Measurements from ENCODE around the gene NTNG2.

The NTNG2 gene

GRCh38 chr9:132193227-132194124 is 31.6 kb downstream of the NTNG2 start:
- in situ Hi-C loops (cut with MboI; ENCODE audit: low pct_unique_long_range_greater_than_20kb, low sequenced_read_pairs): no loop called here

GRCh38 chr9:132194508-132194907 is 32.6 kb downstream of the NTNG2 start:
- in situ Hi-C loops (cut with MboI; ENCODE audit: low pct_unique_long_range_greater_than_20kb, low sequenced_read_pairs): no loop called here

More at GRCh38 chr9:132193227-132194124, 31.6 kb downstream of the NTNG2 start:
- no peak for DNase-seq

GRCh38 chr9:132197315-132197714 is 35.5 kb downstream of the NTNG2 start:
- no peak for DNase-seq
- in situ Hi-C loops (cut with MboI; ENCODE audit: low pct_unique_long_range_greater_than_20kb, low sequenced_read_pairs): no loop called here

More at GRCh38 chr9:132194508-132194907, 32.6 kb downstream of the NTNG2 start:
- DNase-seq: no peak

- no peak for DNase-seq
- in situ Hi-C loops (cut with MboI; ENCODE audit: low pct_unique_long_range_greater_than_20kb, low sequenced_read_pairs): no loop called here
Measured at GRCh38 chr9:132197856-132198550, 36.1 kb downstream of the NTNG2 start.

GRCh38 chr9:132199056-132199455 is 37.2 kb downstream of the NTNG2 start:
- DNase-seq: no peak
- in situ Hi-C loops (cut with MboI; ENCODE audit: low pct_unique_long_range_greater_than_20kb, low sequenced_read_pairs): no loop called here

- no peak for DNase-seq
- in situ Hi-C loops (cut with MboI; ENCODE audit: low pct_unique_long_range_greater_than_20kb, low sequenced_read_pairs): no loop called here
Measured at GRCh38 chr9:132200706-132201105, 38.8 kb downstream of the NTNG2 start.

GRCh38 chr9:132201139-132201538 is 39.3 kb downstream of the NTNG2 start:
- no peak for DNase-seq
- in situ Hi-C loops (cut with MboI; ENCODE audit: low pct_unique_long_range_greater_than_20kb, low sequenced_read_pairs): no loop called here

- no peak for DNase-seq
Measured at GRCh38 chr9:132201780-132202703, 40.2 kb downstream of the NTNG2 start.

GRCh38 chr9:132204883-132205282 is 43.0 kb downstream of the NTNG2 start:
- DNase-seq: no peak
- in situ Hi-C loops (cut with MboI; ENCODE audit: low pct_unique_long_range_greater_than_20kb, low sequenced_read_pairs): no loop called here

More at GRCh38 chr9:132201780-132202703, 40.2 kb downstream of the NTNG2 start:
- in situ Hi-C loops (cut with MboI; ENCODE audit: low pct_unique_long_range_greater_than_20kb, low sequenced_read_pairs): no loop called here

GRCh38 chr9:132207215-132207614 is 45.4 kb downstream of the NTNG2 start:
- in situ Hi-C loops (cut with MboI; ENCODE audit: low pct_unique_long_range_greater_than_20kb, low sequenced_read_pairs): no loop called here
- DNase-seq: no peak

- DNase-seq: peak; percentile 12
- in situ Hi-C loops (cut with MboI; ENCODE audit: low pct_unique_long_range_greater_than_20kb, low sequenced_read_pairs): no loop called here
Measured at GRCh38 chr9:132207839-132208615, 46.2 kb downstream of the NTNG2 start.

GRCh38 chr9:132209228-132209627 is 47.4 kb downstream of the NTNG2 start:
- in situ Hi-C loops (cut with MboI; ENCODE audit: low pct_unique_long_range_greater_than_20kb, low sequenced_read_pairs): no loop called here
- DNase-seq: no peak

GRCh38 chr9:132210472-132211145 is 48.8 kb downstream of the NTNG2 start:
- DNase-seq: no peak
- in situ Hi-C loops (cut with MboI; ENCODE audit: low pct_unique_long_range_greater_than_20kb, low sequenced_read_pairs): no loop called here

- DNase-seq: no peak
- in situ Hi-C loops (cut with MboI; ENCODE audit: low pct_unique_long_range_greater_than_20kb, low sequenced_read_pairs): no loop called here
Measured at GRCh38 chr9:132211570-132211969, 49.7 kb downstream of the NTNG2 start.

GRCh38 chr9:132214027-132214622 is 52.3 kb downstream of the NTNG2 start:
- in situ Hi-C loops (cut with MboI; ENCODE audit: low pct_unique_long_range_greater_than_20kb, low sequenced_read_pairs): no loop called here
- no peak for DNase-seq

GRCh38 chr9:132216861-132217619 is 55.2 kb downstream of the NTNG2 start:
- in situ Hi-C loops (cut with MboI; ENCODE audit: low pct_unique_long_range_greater_than_20kb, low sequenced_read_pairs): no loop called here
- no peak for DNase-seq

GRCh38 chr9:132218208-132218607 is 56.4 kb downstream of the NTNG2 start:
- in situ Hi-C loops (cut with MboI; ENCODE audit: low pct_unique_long_range_greater_than_20kb, low sequenced_read_pairs): no loop called here
- DNase-seq: no peak
